Osteocyte (in vitro differentiated cells): ENCODE results near the gene NBEAL2. TPM values are rescaled to one million over a fixed set of nuclear protein-coding genes. Genes with fewer than 3 reads are reported as not detected.

Source experiments
- DNase-seq: peaks from one replicate; pipeline ENCODE4 v3.0.0; 2021; ENCODE audit warnings: mixed read lengths; ENCODE audit not compliant: unreplicated experiment; ENCODE audit errors: extremely low spot score
- H3K27ac Mint-ChIP-seq: one replicate; pipeline ENCODE4 v1.8.0; 2021; ENCODE audit warnings: mild to moderate bottlenecking, mixed read lengths; ENCODE audit not compliant: unreplicated experiment
- H3K27me3 Mint-ChIP-seq: one replicate; pipeline ENCODE4 v1.8.0; 2021; ENCODE audit warnings: mixed read lengths; ENCODE audit not compliant: unreplicated experiment
- H3K36me3 Mint-ChIP-seq: one replicate; pipeline ENCODE4 v1.8.0; 2021; ENCODE audit warnings: mixed read lengths; ENCODE audit not compliant: unreplicated experiment
- H3K4me1 Mint-ChIP-seq: one replicate; pipeline ENCODE4 v1.8.0; 2021; ENCODE audit warnings: mixed read lengths; ENCODE audit not compliant: unreplicated experiment
- H3K4me3 Mint-ChIP-seq: one replicate; pipeline ENCODE4 v1.8.0; 2021; ENCODE audit warnings: mild to moderate bottlenecking, moderate library complexity, mixed read lengths; ENCODE audit not compliant: unreplicated experiment
- H3K9me3 Mint-ChIP-seq: one replicate; pipeline ENCODE4 v1.8.0; 2021; ENCODE audit warnings: mixed read lengths; ENCODE audit not compliant: unreplicated experiment
- CTCF ChIP-seq: fragments of 200-600 bp; sonication (generic); IDR thresholded peaks from 2 replicates; pipeline ENCODE4 v1.5.0; 2021; ENCODE audit warnings: antibody characterized with exemption, mild to moderate bottlenecking, moderate library complexity
- total RNA-seq: library from RNA; stranded (reverse); gene quantifications from 2 replicates; pipeline ENCODE4 v1.2.1, GENCODE V29; 2021

The NBEAL2 gene
- total RNA-seq, 1 donor from 2014 or later: 21.8 TPM

- H3K4me3 Mint-ChIP-seq: no peak overlapping the region
- no peak overlapping the region for H3K27ac Mint-ChIP-seq
- no peak for DNase-seq
- H3K4me1 Mint-ChIP-seq: peaks cover 47% of the 10 kb centered on the region
- H3K36me3 Mint-ChIP-seq: peaks cover 16% of the 10 kb centered on the region
- TF ChIP-seq CTCF: no peak
- no peaks in the 10 kb centered on the region for H3K9me3 Mint-ChIP-seq
- H3K27me3 Mint-ChIP-seq: no peaks in the 10 kb centered on the region
These were observed 35.3 kb upstream of the NBEAL2 start for GRCh38 chr3:46944191-46944590.

- Mint-ChIP-seq H3K36me3 (peaks cover 6% of the 10 kb centered on the region), H3K4me3 (no peak overlapping the region), H3K9me3 (no peaks in the 10 kb centered on the region), H3K27me3 (no peaks in the 10 kb centered on the region), H3K27ac (no peak overlapping the region), H3K4me1 (peaks cover 53% of the 10 kb centered on the region)
- no peak for DNase-seq
- TF ChIP-seq CTCF: no peak
These were observed 33.0 kb upstream of the NBEAL2 start for GRCh38 chr3:46946416-46946815.

GRCh38 chr3:46946856-46947545 lies 32.5 kb upstream of the NBEAL2 start:
- no peak overlapping the region for H3K4me3 Mint-ChIP-seq
- H3K27me3 Mint-ChIP-seq: no peaks in the 10 kb centered on the region
- H3K36me3 Mint-ChIP-seq: peaks cover 6% of the 10 kb centered on the region
- no peak for DNase-seq
- H3K4me1 Mint-ChIP-seq: peaks cover 53% of the 10 kb centered on the region
- H3K27ac Mint-ChIP-seq: no peak overlapping the region
- no peak for TF ChIP-seq CTCF
- no peaks in the 10 kb centered on the region for H3K9me3 Mint-ChIP-seq

- H3K27me3 Mint-ChIP-seq: no peaks in the 10 kb centered on the region
- peaks cover 6% of the 10 kb centered on the region for H3K36me3 Mint-ChIP-seq
- H3K27ac Mint-ChIP-seq: no peak overlapping the region
- no peak for DNase-seq
- H3K4me1 Mint-ChIP-seq: peaks cover 51% of the 10 kb centered on the region
- TF ChIP-seq CTCF: no peak
- no peaks in the 10 kb centered on the region for H3K9me3 Mint-ChIP-seq
- H3K4me3 Mint-ChIP-seq: no peak overlapping the region
These were observed 31.9 kb upstream of the NBEAL2 start for GRCh38 chr3:46947546-46947901.

GRCh38 chr3:46947981-46948791 lies 31.3 kb upstream of the NBEAL2 start:
- H3K4me1 Mint-ChIP-seq: peaks cover 47% of the 10 kb centered on the region
- H3K36me3 Mint-ChIP-seq: peaks cover 6% of the 10 kb centered on the region
- H3K4me3 Mint-ChIP-seq: no peak overlapping the region
- DNase-seq: no peak
- TF ChIP-seq CTCF: no peak
- no peak overlapping the region for H3K27ac Mint-ChIP-seq
- H3K27me3 Mint-ChIP-seq: no peaks in the 10 kb centered on the region
- H3K9me3 Mint-ChIP-seq: no peaks in the 10 kb centered on the region
